DMS153 (cell line): Measurements from ENCODE around the gene SLC2A6.

Experiments
- DNase-seq: peaks from one replicate; lab custom pipeline; 2025; lab: John Stamatoyannopoulos, UW

The SLC2A6 gene

GRCh38 chr9:133515615-133516255 lies 36.8 kb upstream of the SLC2A6 start:
- no peak for DNase-seq

DNA sequence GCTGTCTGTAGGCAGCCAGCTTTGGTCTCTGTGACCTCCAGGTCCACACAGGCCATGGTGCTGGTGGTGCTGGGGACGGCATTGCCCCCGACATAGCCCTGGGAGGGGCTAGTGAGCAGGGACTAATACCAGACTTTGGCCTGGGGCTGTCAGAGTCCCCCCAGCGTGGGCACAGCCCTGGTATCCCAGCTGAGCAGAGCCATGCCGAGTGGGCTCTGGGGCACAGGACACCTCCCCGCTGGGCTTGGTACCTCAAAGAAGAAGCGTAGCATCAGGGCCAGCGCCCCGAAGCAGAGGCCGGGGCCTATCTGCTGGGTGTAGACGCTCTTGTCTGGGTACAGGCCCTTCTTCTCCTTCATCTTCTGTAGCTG lies 36.3 kb upstream of the SLC2A6 start:
- DNase-seq = no peak

GRCh38 chr9:133514460-133515239 lies 35.8 kb upstream of the SLC2A6 start:
- DNase-seq = peak; percentile 46

- peak; percentile 81 for DNase-seq
Measured at GRCh38 chr9:133513214-133514100, 34.6 kb upstream of the SLC2A6 start.

- DNase-seq = no peak
Measured at GRCh38 chr9:133512253-133513213, 33.6 kb upstream of the SLC2A6 start.

GRCh38 chr9:133511607-133512006 lies 32.7 kb upstream of the SLC2A6 start:
- no peak for DNase-seq

- DNase-seq = no peak
Measured at GRCh38 chr9:133510926-133511505, 32.1 kb upstream of the SLC2A6 start.

GRCh38 chr9:133509179-133510083 lies 30.5 kb upstream of the SLC2A6 start:
- peak; percentile 98 for DNase-seq

GRCh38 chr9:133508046-133508445 lies 29.1 kb upstream of the SLC2A6 start:
- DNase-seq = no peak

- no peak for DNase-seq
Measured at GRCh38 chr9:133507246-133507965, 28.5 kb upstream of the SLC2A6 start.

- peak; percentile 57 for DNase-seq
Measured at GRCh38 chr9:133506653-133507038, 27.7 kb upstream of the SLC2A6 start.

DNA sequence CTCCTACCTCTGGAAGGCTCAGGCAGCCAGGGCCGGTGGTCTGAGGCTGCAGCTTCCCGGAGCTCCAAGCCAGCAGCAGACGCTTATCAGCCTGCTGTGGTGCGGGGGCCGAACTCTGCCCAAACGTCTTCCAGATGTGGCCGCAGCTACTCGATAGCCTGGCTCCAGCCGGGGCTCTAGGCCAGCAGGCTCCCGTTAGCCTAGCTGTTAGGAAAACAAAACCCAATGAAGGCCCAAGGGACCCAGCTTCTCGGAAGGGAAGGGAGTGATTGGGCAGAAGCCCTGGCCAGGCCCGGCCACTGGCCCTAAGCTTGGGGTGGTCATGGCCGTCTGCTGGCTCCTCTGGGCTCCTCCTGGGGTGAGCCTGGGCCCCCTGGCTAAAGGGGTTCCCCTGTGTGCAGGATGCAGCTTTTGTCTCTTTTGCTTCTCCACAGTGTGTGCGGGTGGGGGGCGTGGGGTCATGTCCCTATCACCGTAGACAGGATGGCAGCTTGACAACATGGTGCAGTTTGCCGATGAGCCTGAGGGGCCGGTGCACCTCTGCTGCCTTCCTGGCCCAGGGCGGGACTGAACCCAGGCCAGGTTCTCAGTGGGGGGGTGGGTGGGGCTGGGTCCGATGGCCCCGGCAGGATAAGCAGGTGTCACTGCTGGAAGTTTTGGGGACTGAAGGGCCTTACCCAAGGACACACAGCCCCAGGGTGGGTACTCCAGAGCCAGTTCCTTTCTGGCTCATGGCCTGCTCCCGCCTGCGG lies 27.2 kb upstream of the SLC2A6 start:
- no peak for DNase-seq

DNA sequence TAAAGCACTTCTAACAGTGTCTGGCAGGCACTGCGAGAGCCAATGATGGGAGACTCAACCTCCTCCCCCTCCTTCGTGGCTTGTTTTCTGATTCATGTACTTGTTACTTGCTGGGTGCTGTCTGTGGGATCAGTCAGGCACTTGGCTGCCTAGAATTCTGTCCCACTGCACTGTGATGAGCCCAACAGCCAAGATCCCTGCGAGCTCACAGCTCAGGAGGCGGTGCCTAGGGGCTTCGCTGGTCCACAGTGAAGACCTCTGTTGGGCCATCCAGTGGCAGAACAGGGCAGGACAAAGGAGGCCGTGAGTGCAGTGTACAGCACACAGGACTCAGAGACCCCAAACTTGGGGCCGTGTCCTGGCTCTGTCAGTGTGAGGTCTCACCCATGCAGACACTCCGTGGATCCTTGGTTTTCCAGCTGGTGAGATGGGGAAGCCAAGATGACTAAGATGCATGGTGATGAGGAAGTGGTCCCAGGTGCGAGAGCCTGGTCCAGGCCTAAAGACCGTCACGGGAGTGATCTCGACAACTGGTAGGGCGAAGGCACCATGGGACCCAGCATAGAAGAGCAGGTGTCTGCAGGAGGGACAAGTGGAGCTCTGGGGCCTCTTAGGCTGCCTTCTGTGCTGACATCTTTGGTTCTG lies 26.4 kb upstream of the SLC2A6 start:
- DNase-seq = no peak

- DNase-seq = no peak
Measured at GRCh38 chr9:133502112-133502511, 23.2 kb upstream of the SLC2A6 start.

DNA sequence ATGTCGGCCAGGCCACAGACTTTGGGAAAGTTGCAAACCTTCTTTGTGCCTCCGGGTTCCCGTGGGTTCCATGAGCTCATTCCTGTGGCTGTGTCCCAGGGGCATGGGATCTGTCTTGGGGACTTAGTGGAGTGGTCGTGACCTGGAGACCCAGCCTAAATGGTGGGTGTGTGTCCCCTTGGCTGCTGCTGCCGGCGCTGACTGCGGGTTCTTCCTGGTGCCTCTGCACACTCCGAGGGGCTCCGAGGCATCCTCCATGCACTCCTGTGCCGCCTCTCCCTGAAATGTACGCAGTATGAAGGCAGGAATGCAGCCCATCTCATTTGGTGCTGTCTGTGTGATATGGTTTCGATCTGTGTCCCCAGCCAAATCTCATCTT lies 21.0 kb upstream of the SLC2A6 start:
- no peak for DNase-seq

GRCh38 chr9:133499132-133499891 lies 20.4 kb upstream of the SLC2A6 start:
- DNase-seq = no peak
